ENCODE measurements around the gene HEPN1.

The HEPN1 gene

DNA sequence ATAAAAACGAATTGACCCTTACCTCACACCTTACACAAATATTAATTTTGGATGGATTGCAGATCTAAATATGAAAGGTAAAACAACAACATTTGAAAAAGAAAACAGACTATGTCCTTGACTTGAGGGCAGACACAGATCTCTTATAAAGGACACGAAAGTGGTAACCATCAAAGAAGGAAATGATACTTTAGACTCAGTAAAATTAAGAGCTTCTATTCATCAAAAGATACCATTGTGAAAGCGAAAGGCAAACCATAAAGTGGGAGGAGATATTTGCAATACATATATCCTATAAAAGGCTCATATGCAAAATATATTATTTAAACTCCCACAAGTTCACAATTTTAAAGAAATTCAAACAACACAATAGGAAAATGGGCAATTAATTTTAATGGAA lies 11.7 kb downstream of the HEPN1 start:
- no peaks in the 10 kb centered on the region for H3K4me1 ChIP-seq
- no peaks in the 10 kb centered on the region for H3K36me3 ChIP-seq (replicated peaks)
- H3K4me3 ChIP-seq = no peak overlapping the region
- no peaks in the 10 kb centered on the region for H3K9me3 ChIP-seq
- in situ Hi-C loops (cut with MboI; ENCODE audit: low sequenced_read_pairs) = no loop called here
- peaks cover 15% of the 10 kb centered on the region for H3K27me3 ChIP-seq (ENCODE audit: low read depth)
- DNase-seq (ENCODE audit: low spot score in 2 of 2) = no peak

DNA sequence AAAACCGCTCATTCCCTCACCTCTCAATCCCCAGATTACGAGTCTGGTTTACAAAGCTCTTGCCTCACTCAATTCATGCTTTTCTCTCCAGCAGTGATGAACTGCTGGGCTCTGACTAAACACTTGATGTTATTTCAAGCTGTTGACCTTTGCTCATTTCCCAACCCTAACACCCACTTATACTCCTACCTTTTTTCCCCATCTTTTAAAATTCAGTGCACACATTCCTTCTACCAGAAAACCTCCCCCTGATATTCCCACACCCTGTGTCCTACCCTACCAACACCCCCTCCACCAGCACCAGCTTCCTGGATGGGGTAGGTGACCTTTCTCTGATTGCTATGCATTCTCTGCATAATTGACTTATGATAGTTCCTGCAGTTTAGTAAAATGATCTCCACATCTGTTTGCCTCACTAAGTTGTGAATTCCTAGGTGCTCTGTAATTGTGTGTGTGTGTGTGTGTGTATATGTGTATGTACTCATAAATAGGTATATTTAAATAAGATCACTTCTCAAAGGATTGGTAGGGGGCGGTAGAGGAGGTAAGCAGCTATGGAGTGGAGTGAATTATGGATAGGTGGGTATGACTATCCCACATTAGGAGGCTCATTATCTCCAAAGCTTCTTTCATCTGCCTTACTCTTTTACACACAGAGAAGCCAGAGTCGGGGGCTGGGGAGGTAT lies 16.0 kb downstream of the HEPN1 start:
- H3K9me3 ChIP-seq = no peaks in the 10 kb centered on the region
- no peak overlapping the region for H3K4me3 ChIP-seq
- in situ Hi-C loops (cut with MboI; ENCODE audit: low sequenced_read_pairs) = no loop called here
- no peak for DNase-seq (ENCODE audit: low spot score in 2 of 2)
- H3K36me3 ChIP-seq (replicated peaks) = no peaks in the 10 kb centered on the region
- peaks cover 31% of the 10 kb centered on the region for H3K27me3 ChIP-seq (ENCODE audit: low read depth)
- no peaks in the 10 kb centered on the region for H3K4me1 ChIP-seq

DNA sequence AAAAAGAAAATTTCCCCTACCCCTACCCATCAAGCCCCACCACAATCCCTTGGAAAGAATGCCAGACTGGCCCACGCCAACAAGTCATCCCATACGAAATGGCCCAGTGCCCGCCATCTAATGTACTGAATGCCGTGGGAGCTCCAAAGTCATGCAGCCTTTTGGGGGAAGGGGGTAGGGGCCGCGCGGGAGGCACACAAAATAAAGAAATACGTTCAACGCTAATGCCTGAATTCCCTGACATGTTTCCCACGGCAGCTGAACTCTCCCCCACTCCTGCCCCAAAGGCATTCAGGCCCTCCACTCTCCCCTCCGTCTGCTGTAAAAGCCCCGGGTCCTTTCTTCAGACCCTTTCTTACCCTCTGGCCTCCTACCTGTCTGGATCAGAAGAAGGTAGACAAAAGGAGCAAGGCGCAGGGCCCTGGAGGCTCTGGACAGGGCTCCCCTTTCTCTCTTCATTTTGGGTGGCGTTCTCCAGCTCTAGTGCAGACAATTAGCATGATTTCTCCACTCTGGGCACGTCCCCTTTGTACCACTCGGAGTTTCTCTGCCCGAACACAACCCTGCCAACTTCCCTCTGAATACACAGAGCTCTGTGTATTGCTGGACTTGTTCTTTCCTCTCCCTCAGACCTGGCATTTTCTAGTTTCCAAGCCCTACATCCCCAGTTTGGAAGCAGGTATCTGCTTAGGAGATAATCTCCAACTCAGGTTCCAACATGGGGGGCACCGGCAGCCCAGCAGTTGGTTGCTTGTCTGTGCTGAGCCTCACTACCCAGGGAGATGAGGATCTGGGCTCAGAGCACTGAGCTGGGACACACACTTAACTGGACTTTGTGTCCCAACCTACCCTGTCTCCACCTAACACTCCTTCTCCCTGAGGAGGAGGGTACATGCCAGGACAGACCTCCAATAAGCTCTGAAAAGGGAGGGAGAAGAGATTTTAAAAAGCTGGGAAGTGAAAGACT lies 16.8 kb downstream of the HEPN1 start, which contains the start of gene HEPACAM:
Gene HEPACAM, minus strand, starts transcription at position 500 of the 967 bp plus-strand sequence. Its CDS starts 41 bp downstream, at position 459.
- Histone ChIP-seq H3K36me3 (replicated peaks) (no peaks in the 10 kb centered on the region), H3K9me3 (no peaks in the 10 kb centered on the region), H3K4me1 (no peaks in the 10 kb centered on the region), H3K4me3 (no peak within 1 kb of the TSS), H3K27me3 (ENCODE audit: low read depth) (peaks cover 31% of the 10 kb centered on the region)
- DNase-seq (ENCODE audit: low spot score in 2 of 2) = no peak
- in situ Hi-C loops (cut with MboI; ENCODE audit: low sequenced_read_pairs) = no loop called here

DNA sequence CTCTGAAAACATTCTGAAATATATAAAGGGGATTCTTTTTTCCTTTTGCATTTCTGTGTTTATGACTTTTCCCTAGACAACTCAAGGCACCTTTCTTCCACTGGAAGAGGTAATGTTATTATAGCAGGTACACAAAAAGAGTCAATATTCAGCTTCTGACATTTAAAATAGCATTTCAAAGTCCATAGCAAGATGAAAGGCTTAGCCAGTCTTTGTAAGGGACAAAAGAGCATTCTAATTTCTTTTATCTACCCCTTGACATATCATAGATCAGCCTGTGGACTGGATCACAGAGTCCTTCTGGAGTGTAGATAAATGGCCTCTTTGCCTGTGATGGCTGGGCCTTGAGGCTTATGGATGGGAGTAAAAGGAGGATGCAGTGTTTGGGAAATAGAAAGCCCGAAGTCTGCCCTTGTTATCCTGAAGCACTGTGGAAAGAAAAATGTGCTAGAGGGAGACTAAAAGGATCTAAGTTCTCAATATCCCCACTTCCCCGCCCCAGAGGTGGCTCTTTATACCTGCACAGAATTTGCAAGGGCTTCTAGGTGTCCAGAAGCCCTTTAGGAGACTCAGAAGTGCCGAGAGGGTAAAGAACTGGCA lies 18.4 kb downstream of the HEPN1 start:
- in situ Hi-C loops (cut with MboI; ENCODE audit: low sequenced_read_pairs) = no loop called here
- H3K27me3 ChIP-seq (ENCODE audit: low read depth) = peaks cover 29% of the 10 kb centered on the region
- H3K9me3 ChIP-seq = no peaks in the 10 kb centered on the region
- no peak for DNase-seq (ENCODE audit: low spot score in 2 of 2)
- no peaks in the 10 kb centered on the region for H3K4me1 ChIP-seq
- H3K4me3 ChIP-seq = no peak overlapping the region
- no peaks in the 10 kb centered on the region for H3K36me3 ChIP-seq (replicated peaks)

DNA sequence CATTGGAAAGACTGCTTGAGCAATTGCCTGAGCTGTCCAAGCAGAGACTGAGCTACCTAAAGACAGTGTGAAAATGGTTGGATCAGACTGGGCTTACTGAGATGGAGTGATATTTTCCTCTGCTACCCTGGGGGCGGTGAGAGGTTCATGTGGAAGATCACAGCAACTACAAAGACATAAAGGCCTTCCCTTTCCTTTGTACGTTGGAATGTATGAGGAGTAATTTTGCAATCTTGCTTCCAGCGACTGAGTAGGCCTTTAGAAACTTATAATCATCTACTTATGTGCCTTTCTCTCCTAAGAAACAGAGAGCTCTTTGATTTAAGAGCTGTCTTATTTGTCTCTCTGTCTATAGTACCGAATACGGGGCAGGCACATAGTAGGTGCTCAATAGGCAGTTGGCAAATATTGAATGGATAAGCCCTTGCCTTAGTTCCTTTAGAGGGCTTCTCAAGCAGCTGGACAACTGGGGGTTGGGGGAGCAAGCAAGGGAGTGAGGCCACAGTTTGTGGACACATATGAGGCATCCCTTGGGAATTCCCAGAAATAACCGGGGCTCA lies 19.2 kb downstream of the HEPN1 start:
- Histone ChIP-seq H3K4me1 (no peaks in the 10 kb centered on the region), H3K4me3 (no peak overlapping the region), H3K9me3 (no peaks in the 10 kb centered on the region), H3K27me3 (ENCODE audit: low read depth) (peaks cover 29% of the 10 kb centered on the region), H3K36me3 (replicated peaks) (no peaks in the 10 kb centered on the region)
- in situ Hi-C loops (cut with MboI; ENCODE audit: low sequenced_read_pairs) = no loop called here
- no peak for DNase-seq (ENCODE audit: low spot score in 2 of 2)

DNA sequence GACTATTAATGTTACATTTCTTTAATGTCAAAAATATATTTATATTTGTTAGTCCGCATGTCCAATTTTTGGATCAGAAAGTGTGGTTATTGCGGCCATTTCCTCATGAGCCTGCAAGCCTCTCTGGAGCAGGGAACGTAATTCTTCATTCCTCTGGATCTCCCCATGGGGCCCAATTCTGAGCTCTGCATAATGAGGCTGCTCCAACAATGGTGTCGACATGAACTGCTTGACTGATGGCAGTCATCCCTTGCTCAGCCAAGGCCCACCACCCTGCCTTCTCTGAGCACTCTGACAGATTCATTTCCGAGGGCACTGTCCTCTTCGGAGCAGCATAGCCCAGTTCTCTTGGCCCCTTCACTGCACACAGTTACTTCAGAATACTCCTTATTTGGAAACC lies 19.9 kb downstream of the HEPN1 start:
- no peaks in the 10 kb centered on the region for H3K4me1 ChIP-seq

DNA sequence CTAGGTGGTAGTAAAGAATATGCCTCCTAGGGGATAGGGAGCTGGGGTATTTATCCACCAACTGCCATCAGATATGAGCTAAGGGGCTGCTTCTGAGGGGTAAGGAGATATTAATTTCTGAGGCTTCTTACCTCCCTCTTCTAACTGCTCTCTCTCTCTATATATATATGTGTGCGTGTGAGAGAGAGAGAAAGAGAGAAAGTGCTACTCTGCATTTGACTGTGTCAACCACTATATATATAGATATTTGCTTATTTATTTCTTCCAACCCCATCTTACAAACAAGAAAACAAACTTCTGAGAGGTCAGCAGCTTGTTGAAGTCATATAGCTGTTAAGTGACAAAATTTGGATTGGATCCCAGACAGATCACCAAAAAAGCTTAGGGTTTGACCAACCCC lies 22.7 kb downstream of the HEPN1 start:
- Histone ChIP-seq H3K4me1 (no peaks in the 10 kb centered on the region), H3K9me3 (no peaks in the 10 kb centered on the region), H3K27me3 (ENCODE audit: low read depth) (peaks cover 19% of the 10 kb centered on the region), H3K36me3 (replicated peaks) (no peaks in the 10 kb centered on the region), H3K4me3 (no peak overlapping the region)
- in situ Hi-C loops (cut with MboI; ENCODE audit: low sequenced_read_pairs) = no loop called here
- DNase-seq (ENCODE audit: low spot score in 2 of 2) = no peak

More for the DNA sequence above, 19.9 kb downstream of the HEPN1 start:
- H3K9me3 ChIP-seq = no peaks in the 10 kb centered on the region
- H3K27me3 ChIP-seq (ENCODE audit: low read depth) = peaks cover 29% of the 10 kb centered on the region
- no peak for DNase-seq (ENCODE audit: low spot score in 2 of 2)
- H3K4me3 ChIP-seq = no peak overlapping the region
- no peaks in the 10 kb centered on the region for H3K36me3 ChIP-seq (replicated peaks)
- in situ Hi-C loops (cut with MboI; ENCODE audit: low sequenced_read_pairs) = no loop called here

DNA sequence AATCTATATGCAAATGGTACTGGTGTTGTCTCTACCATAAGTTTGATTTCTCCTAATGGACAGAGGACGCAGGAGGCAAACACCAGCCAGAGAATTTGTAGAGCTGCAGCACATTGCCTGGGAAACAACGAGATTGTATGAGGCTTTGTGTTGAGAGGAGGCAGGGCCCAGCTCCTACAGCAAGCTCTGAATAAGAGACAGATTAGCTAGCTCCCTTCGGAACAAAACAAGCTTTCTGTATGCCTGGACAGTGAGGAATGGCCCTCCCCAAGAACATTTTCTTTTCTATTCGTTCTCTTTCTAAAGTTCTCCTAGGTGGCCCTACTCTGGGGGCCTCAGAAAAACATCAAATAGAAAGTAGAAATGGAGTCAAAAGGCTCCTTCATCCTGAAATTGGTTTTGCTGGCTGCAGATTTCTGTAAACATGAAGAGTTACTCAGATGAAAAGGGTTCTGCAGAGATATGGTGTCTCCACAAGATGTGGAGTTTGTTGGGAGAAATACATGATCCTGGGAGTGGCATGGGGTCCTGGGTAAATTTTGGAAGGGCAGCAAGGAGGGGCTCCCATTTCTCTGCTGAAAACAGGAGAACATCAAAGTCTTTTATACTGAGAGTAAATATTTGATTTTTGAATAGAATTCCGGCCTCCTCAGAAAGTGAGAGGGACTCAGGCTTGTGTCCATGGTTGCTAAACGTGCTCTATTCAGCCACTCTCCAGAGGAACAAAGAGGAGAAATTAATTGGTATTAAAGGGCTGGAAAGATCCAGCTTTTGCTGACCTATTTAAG lies 23.6 kb downstream of the HEPN1 start:
- in situ Hi-C loops (cut with MboI; ENCODE audit: low sequenced_read_pairs) = no loop called here
- H3K4me1 ChIP-seq = no peaks in the 10 kb centered on the region
- DNase-seq (ENCODE audit: low spot score in 2 of 2) = no peak

DNA sequence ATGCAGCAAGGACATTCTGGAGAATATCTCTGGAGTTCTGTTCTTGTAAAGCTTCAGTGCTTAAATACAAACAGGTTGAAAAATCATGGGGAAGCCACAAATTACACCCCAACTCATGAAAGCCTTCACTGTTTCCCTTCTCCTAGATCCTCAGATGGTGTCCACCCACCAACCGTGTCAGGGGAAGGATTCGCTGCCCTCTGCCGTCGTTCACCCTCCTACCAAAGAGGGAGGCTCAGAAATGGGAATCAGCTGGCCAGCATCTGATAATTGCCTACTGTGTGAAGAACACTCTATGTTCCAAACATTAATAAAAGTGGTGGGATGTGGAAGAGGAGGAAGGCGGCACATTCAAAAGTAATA lies 24.2 kb downstream of the HEPN1 start:
- in situ Hi-C loops (cut with MboI; ENCODE audit: low sequenced_read_pairs) = no loop called here
- Histone ChIP-seq H3K4me3 (no peak overlapping the region), H3K9me3 (no peaks in the 10 kb centered on the region), H3K36me3 (replicated peaks) (no peaks in the 10 kb centered on the region), H3K4me1 (no peaks in the 10 kb centered on the region), H3K27me3 (ENCODE audit: low read depth) (peaks cover 10% of the 10 kb centered on the region)
- DNase-seq (ENCODE audit: low spot score in 2 of 2) = no peak

More for the DNA sequence above, 23.6 kb downstream of the HEPN1 start:
- Histone ChIP-seq H3K4me3 (no peak overlapping the region), H3K9me3 (no peaks in the 10 kb centered on the region), H3K36me3 (replicated peaks) (no peaks in the 10 kb centered on the region), H3K27me3 (ENCODE audit: low read depth) (peaks cover 10% of the 10 kb centered on the region)

DNA sequence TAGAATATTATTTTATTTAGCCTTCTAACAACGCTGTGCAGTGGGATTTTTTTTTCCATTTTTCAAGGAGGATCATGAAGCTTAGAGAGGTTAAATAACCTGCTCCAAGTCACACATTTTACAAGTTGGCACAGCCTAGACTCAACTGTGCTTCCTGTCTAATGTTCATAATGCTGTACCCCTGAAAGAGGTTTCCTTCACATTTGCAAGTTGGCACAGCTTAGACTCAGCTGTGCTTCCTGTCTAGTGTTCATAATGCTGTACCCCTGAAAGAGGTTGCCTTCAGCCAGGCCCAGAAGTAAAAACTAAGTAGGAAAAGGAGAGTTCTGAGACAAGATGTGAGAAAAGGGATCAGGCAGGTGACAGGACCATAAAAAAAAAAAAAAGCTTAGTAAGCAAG lies 24.7 kb downstream of the HEPN1 start:
- Histone ChIP-seq H3K9me3 (no peaks in the 10 kb centered on the region), H3K4me3 (no peak overlapping the region), H3K4me1 (no peaks in the 10 kb centered on the region), H3K27me3 (ENCODE audit: low read depth) (peaks cover 10% of the 10 kb centered on the region), H3K36me3 (replicated peaks) (no peaks in the 10 kb centered on the region)
- no peak for DNase-seq (ENCODE audit: low spot score in 2 of 2)
- in situ Hi-C loops (cut with MboI; ENCODE audit: low sequenced_read_pairs) = no loop called here

DNA sequence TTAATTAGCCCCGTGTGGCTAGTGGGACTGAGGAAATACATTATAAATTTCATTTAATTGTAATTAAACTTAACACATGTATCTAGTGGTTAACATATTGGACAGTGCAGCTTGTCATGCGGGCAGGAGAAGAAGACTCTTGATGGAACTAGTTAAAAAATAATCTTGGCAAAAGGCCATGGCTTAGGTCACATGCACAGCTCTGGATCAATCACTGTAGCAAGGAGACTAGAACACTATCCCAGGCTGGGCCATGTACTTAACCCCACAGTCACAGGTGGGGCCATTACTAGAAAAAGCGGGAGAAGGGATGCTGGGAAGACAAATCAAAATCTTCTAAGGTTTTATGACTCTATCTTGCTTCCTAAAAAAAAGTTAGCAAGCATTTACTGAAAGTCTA lies 25.5 kb downstream of the HEPN1 start:
- H3K27me3 ChIP-seq (ENCODE audit: low read depth) = peaks cover 8% of the 10 kb centered on the region
- in situ Hi-C loops (cut with MboI; ENCODE audit: low sequenced_read_pairs) = no loop called here
- no peaks in the 10 kb centered on the region for H3K4me1 ChIP-seq
- H3K36me3 ChIP-seq (replicated peaks) = no peaks in the 10 kb centered on the region
- H3K9me3 ChIP-seq = no peaks in the 10 kb centered on the region
- no peak for DNase-seq (ENCODE audit: low spot score in 2 of 2)
- no peak overlapping the region for H3K4me3 ChIP-seq

DNA sequence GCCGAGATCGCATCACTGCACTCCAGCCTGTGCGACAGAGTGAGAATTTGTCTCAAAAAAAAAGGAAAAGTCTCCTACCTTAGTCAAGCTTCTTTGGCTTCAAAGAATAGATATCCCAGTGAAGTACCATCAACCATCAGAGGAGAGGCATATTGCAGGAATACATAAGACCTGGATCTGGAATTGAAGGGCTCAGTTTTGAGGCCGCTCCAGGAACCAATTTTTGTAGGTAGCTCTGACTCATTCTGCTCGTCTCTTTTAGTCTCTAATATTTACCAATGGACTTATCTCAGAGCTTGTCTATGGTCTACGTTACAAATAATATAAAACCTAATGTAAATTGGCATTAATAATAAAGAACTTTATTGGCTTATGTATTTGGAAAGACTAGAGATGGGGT lies 26.8 kb downstream of the HEPN1 start:
- no peak overlapping the region for H3K4me3 ChIP-seq
- in situ Hi-C loops (cut with MboI; ENCODE audit: low sequenced_read_pairs) = no loop called here
- H3K9me3 ChIP-seq = no peaks in the 10 kb centered on the region
- peaks cover 3% of the 10 kb centered on the region; the same call in 1 of the 2 replicates for H3K27me3 ChIP-seq (ENCODE audit: low read depth)
- H3K36me3 ChIP-seq (replicated peaks) = no peaks in the 10 kb centered on the region
- DNase-seq (ENCODE audit: low spot score in 2 of 2) = no peak
- H3K4me1 ChIP-seq = no peaks in the 10 kb centered on the region

DNA sequence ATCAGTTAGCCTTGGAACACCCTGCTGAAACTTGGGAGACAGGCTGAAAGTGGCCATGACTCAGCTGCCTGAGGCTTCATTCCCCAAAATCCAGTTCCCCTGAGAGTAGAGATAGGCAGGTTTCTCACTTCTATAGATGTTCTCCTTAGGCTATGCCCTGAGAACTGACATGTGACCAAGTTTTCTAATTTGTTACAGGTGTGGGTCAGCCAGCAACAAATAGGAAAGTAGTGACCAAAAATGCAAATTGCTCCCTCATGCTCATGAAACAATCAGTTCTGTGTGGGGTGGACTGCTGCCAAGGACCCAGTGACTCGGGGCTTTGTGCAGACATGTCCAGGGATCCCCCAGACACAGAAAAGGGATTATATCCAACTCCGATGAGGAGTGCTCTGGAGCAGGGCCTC lies 27.7 kb downstream of the HEPN1 start:
- in situ Hi-C loops (cut with MboI; ENCODE audit: low sequenced_read_pairs) = no loop called here
- Histone ChIP-seq H3K9me3 (no peaks in the 10 kb centered on the region), H3K4me1 (no peaks in the 10 kb centered on the region), H3K27me3 (ENCODE audit: low read depth) (peaks cover 3% of the 10 kb centered on the region; the same call in 1 of the 2 replicates), H3K36me3 (replicated peaks) (no peaks in the 10 kb centered on the region), H3K4me3 (no peak overlapping the region)
- DNase-seq (ENCODE audit: low spot score in 2 of 2) = no peak
